H1 (cell line): ENCODE data around the gene CEP128. TPM values are rescaled to one million over a fixed set of nuclear protein-coding genes. Genes with fewer than 3 reads are reported as not detected.

Experiments used
- CTBP2 ChIP-seq: IDR thresholded peaks from 2 replicates; pipeline ENCODE4 v1.7.0; 2011; ENCODE audit warnings: borderline replicate concordance, mild to moderate bottlenecking, moderate library complexity, mixed read lengths, low read length; ENCODE audit not compliant: insufficient read depth, insufficient read length
- GABPA ChIP-seq: IDR thresholded peaks from 2 replicates; pipeline ENCODE4 v1.6.1; 2011; ENCODE audit warnings: mild to moderate bottlenecking, low read length, moderate library complexity, borderline replicate concordance; ENCODE audit not compliant: insufficient read depth
- PHF8 ChIP-seq: fragments of 200-600 bp; sonication (generic); conservative IDR thresholded peaks from 2 replicates; pipeline ENCODE4 v1.7.1; 2012; ENCODE audit warnings: low read depth, mild to moderate bottlenecking, inconsistent platforms, low read length, moderate library complexity
- SIN3A ChIP-seq, 2 experiments: IDR thresholded peaks in 1 of 2; conservative IDR thresholded peaks in 1 of 2; 2 replicates each; pipeline ENCODE4 v1.6.1; 2011 to 2012; ENCODE audit warnings: low read length in 2 of 2, improper control_type of control experiment in 1 of 2, low read depth in 1 of 2, mild to moderate bottlenecking in 1 of 2
- polyA plus RNA-seq, 7 experiments: library from polyadenylated mRNA; depleted of rRNA in 3 of 7; stranded (reverse) in 5 of 7; unstranded in 2 of 7; fragments of >200 nt in 5 of 7; fragments of 200-250 nt in 2 of 7; gene quantifications; 1 replicate in 5 of 7; 2 replicates in 1 of 7; 4 replicates in 1 of 7; pipeline versions ENCODE4 v1.2.1 to v1.2.3, GENCODE V29; 2011 to 2013; ENCODE audit warnings: missing spikeins in 2 of 7, mixed read lengths in 2 of 7
- total RNA-seq: library from RNA; stranded (reverse); fragmentation: NEBNext Ultra II Directional; extraction: Animal tissue kit (Norgen Biotek cat#: 25700); gene quantifications from 2 replicates; pipeline ENCODE4 v1.2.1, GENCODE V29; 2021
- TF ChIP-seq, protein P1 (sequence below): fragments of 300-600 bp; sonication (generic); IDR thresholded peaks from 2 replicates; pipeline ENCODE4 v1.7.1; 2012; ENCODE audit warnings: low read length, moderate library complexity, mild to moderate bottlenecking, inconsistent platforms; ENCODE audit not compliant: insufficient replicate concordance

CEP128 gene
- total and polyA plus RNA-seq, 2 of the 8 experiments (the other 6 are each of a cell fraction or from before 2014, with no cell fraction given), result 1.9 to 17.0 TPM

GRCh38 chr14:80988735-80989429 lies 47.3 kb upstream of the CEP128 start (continued):
- TF ChIP-seq, protein P1, sequence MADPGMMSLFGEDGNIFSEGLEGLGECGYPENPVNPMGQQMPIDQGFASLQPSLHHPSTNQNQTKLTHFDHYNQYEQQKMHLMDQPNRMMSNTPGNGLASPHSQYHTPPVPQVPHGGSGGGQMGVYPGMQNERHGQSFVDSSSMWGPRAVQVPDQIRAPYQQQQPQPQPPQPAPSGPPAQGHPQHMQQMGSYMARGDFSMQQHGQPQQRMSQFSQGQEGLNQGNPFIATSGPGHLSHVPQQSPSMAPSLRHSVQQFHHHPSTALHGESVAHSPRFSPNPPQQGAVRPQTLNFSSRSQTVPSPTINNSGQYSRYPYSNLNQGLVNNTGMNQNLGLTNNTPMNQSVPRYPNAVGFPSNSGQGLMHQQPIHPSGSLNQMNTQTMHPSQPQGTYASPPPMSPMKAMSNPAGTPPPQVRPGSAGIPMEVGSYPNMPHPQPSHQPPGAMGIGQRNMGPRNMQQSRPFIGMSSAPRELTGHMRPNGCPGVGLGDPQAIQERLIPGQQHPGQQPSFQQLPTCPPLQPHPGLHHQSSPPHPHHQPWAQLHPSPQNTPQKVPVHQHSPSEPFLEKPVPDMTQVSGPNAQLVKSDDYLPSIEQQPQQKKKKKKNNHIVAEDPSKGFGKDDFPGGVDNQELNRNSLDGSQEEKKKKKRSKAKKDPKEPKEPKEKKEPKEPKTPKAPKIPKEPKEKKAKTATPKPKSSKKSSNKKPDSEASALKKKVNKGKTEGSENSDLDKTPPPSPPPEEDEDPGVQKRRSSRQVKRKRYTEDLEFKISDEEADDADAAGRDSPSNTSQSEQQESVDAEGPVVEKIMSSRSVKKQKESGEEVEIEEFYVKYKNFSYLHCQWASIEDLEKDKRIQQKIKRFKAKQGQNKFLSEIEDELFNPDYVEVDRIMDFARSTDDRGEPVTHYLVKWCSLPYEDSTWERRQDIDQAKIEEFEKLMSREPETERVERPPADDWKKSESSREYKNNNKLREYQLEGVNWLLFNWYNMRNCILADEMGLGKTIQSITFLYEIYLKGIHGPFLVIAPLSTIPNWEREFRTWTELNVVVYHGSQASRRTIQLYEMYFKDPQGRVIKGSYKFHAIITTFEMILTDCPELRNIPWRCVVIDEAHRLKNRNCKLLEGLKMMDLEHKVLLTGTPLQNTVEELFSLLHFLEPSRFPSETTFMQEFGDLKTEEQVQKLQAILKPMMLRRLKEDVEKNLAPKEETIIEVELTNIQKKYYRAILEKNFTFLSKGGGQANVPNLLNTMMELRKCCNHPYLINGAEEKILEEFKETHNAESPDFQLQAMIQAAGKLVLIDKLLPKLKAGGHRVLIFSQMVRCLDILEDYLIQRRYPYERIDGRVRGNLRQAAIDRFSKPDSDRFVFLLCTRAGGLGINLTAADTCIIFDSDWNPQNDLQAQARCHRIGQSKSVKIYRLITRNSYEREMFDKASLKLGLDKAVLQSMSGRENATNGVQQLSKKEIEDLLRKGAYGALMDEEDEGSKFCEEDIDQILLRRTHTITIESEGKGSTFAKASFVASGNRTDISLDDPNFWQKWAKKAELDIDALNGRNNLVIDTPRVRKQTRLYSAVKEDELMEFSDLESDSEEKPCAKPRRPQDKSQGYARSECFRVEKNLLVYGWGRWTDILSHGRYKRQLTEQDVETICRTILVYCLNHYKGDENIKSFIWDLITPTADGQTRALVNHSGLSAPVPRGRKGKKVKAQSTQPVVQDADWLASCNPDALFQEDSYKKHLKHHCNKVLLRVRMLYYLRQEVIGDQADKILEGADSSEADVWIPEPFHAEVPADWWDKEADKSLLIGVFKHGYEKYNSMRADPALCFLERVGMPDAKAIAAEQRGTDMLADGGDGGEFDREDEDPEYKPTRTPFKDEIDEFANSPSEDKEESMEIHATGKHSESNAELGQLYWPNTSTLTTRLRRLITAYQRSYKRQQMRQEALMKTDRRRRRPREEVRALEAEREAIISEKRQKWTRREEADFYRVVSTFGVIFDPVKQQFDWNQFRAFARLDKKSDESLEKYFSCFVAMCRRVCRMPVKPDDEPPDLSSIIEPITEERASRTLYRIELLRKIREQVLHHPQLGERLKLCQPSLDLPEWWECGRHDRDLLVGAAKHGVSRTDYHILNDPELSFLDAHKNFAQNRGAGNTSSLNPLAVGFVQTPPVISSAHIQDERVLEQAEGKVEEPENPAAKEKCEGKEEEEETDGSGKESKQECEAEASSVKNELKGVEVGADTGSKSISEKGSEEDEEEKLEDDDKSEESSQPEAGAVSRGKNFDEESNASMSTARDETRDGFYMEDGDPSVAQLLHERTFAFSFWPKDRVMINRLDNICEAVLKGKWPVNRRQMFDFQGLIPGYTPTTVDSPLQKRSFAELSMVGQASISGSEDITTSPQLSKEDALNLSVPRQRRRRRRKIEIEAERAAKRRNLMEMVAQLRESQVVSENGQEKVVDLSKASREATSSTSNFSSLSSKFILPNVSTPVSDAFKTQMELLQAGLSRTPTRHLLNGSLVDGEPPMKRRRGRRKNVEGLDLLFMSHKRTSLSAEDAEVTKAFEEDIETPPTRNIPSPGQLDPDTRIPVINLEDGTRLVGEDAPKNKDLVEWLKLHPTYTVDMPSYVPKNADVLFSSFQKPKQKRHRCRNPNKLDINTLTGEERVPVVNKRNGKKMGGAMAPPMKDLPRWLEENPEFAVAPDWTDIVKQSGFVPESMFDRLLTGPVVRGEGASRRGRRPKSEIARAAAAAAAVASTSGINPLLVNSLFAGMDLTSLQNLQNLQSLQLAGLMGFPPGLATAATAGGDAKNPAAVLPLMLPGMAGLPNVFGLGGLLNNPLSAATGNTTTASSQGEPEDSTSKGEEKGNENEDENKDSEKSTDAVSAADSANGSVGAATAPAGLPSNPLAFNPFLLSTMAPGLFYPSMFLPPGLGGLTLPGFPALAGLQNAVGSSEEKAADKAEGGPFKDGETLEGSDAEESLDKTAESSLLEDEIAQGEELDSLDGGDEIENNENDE, result no peak
- TF ChIP-seq PHF8 (no peak), SIN3A (conservative IDR thresholded peaks at IDR 0.05 in 1 of 2, IDR thresholded peaks at IDR 0.05 in 1 of 2; ENCODE audit: low read depth in 1 of 2, low read length in 2 of 2) (no peak), GABPA (no peak), CTBP2 (no peak)
